ENCODE data around the gene KDM5C.

The KDM5C gene

GRCh38 chrX:53250556-53250955 lies 25.5 kb upstream of the KDM5C start:
- DNase-seq (ENCODE audit: low read depth, low spot score), result no peak

DNA sequence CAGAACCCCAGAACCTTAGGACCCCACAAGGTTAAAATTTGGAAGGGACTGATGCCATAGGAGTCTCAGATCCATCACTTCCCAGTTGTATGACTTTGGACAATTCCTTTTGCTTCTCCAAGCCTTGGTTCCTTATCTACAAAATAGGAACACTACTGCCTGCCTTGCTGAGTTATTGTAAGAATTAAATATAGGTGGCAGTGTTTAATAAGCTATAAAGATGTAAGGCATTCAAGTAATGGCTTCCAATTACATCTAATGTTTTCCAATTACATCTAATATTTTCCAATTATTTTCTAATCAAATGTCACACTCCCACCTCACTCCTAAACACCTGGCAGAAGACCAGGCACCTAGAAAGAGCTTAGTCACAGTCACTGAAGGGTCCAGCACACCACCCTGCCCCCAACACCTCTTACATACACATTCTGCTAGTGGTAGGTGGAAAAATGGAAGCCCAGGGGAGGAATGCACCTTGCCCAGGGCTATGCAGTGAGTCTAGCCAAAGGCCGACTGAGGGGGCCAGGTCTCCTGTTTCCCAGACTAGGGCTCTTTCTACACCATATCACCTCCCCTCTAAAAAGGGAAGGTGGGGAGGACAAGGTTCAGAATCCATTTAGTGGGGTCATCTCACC lies 24.5 kb upstream of the KDM5C start:
- no peak for DNase-seq (ENCODE audit: low read depth, low spot score)

DNA sequence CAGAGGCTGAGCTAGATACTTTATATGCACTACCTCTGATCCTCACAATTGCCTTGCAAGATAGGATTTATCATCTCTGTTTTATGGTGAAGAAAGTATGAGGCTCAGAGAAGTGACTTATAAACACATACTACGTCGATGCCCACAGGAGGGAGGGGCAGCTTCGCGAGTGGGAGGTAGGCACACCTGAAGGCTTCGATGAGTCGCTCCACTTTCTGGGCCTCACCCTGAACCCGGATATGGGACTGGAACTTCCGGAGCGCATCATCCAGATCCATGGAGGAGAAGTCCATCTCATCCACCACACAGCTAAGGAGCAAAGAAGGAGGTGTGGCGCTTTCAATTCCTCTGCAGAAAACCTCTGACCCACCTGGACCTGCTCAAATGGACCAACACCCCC lies 22.9 kb upstream of the KDM5C start:
- no peak for DNase-seq (ENCODE audit: low read depth, low spot score)

GRCh38 chrX:53246231-53246630 lies 21.2 kb upstream of the KDM5C start:
- DNase-seq (ENCODE audit: low read depth, low spot score), result no peak

DNA sequence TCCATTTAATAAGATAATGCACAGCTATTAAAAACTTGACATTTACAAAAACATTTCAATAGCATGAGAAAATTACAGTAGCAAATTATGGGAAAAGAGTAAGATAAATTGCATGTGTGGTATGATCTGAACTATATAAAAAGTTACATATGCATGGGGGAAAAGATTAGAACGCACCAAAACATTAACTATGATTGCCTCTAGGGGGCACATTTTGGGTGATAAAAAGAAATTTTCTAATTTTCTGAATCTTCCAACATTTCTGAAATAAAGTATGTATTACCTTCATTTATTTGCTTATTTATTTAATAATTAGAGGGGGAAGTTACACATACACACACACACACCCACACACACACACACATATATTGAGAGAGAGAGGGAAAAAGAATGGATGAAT lies 19.6 kb upstream of the KDM5C start:
- no peak for DNase-seq (ENCODE audit: low read depth, low spot score)

GRCh38 chrX:53242310-53242709 lies 17.3 kb upstream of the KDM5C start:
- DNase-seq (ENCODE audit: low read depth, low spot score), result no peak

- DNase-seq (ENCODE audit: low read depth, low spot score), result no peak
These were observed 16.6 kb upstream of the KDM5C start for GRCh38 chrX:53241558-53241957.

GRCh38 chrX:53239474-53239873 lies 14.5 kb upstream of the KDM5C start:
- no peak for DNase-seq (ENCODE audit: low read depth, low spot score)

GRCh38 chrX:53237056-53237455 lies 12.0 kb upstream of the KDM5C start:
- no peak for DNase-seq (ENCODE audit: low read depth, low spot score)

DNA sequence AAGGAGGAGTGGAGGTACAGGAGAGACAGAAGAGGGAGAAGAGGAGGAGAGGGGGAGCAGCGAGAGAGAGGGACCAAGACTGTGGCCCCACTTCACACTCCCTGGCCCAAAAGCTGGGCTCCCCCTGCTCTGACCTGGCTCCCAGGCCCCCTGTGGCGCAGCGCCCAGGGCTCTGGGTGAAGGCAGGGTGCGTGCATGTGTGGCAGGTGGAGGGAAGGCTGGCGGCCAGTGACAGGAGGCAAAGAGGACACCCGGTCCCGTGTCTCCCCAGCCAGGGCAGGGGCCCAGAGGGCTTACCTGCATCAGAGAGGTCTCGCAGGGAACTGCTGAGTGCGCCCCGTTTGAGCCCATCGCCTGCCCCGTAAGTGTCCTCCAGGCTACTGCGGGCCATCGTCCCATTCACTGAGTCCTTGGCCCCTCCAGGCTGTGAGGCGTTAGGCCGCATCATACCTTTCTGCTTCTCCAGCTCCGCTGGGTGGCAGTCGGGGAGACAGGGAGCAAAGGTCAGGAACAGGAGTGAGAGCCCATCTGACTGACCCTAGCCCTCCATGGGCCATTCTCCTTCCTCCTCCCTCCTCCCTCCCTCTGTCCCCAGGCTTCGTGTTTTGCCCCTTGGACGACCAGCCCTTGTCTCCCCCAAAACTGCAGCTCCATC lies 11.1 kb upstream of the KDM5C start:
- DNase-seq (ENCODE audit: low read depth, low spot score), result no peak

- no peak for DNase-seq (ENCODE audit: low read depth, low spot score)
These were observed 10.6 kb upstream of the KDM5C start for GRCh38 chrX:53235566-53235965.

DNA sequence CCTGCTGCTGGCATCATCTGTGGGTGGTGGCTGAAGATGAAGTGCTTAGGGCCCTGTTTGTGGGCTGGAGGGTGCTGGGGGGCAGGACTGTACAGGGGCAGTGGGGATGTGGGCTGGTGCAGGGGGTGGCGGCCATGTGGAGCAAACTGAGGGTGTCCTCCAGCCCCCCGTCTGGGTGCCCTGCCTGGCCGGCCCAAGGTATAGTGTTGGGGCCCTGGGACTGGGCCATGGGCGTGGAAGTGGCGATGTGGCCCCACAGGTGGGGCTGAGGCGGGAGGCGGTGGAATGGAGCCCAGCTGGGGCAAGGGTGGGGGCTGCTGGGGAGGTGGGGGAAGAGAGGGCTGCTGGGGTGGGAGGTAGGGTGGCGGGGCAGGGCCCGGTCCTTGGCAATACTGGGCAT lies 9.5 kb upstream of the KDM5C start:
- no peak for DNase-seq (ENCODE audit: low read depth, low spot score)

- no peak for DNase-seq (ENCODE audit: low read depth, low spot score)
These were observed 8.5 kb upstream of the KDM5C start for GRCh38 chrX:53233536-53233935.

- no peak for DNase-seq (ENCODE audit: low read depth, low spot score)
These were observed 5.1 kb upstream of the KDM5C start for GRCh38 chrX:53230116-53230515.

- DNase-seq (ENCODE audit: low read depth, low spot score), result no peak
These were observed 2.3 kb upstream of the KDM5C start for GRCh38 chrX:53227224-53227765.

DNA sequence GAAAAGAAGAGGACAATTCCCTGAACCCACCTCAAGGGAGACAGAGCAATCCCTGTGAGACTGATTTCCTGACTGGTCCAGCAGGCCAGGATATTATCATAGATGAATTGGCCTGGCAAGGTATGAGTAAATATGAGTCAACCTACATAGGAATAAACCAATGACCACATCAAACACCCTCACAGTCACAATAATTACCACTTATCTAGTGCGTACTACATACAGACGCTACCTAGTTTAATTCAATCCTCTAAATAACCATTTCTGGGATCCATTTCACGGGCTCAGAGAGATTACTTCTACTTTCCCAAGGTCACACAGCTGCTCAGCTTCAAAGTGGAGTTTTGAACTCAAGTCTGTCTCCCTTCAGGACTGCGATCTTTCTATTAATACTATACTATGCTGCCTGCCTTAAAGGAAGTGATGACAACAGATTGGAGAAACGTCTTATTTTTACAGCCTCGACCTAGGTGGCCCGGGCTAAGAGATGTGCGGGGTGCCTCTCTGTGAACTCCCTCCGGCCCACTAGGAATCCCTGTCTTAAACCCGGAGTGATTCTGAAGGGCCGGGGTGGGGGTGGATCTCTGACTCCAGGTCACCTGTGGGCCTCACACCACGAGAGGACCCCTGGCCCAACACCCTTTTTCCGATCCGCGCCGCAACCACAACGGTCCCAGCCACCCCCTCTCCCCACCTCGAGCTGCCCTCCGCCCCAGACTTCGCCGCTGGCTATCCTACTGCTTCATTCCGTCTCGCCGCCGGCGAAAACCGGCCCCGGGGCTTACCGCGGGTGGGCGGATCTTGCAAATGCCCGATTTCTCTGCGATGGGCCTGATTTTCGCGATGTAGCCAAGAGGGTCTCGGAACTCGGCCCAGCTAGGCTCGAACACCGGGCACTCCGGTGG lies 800 bp downstream of the KDM5C start:
- peak; percentile 56 for DNase-seq (ENCODE audit: low read depth, low spot score)

- DNase-seq (ENCODE audit: low read depth, low spot score), result no peak
These were observed 1.8 kb downstream of the KDM5C start for GRCh38 chrX:53223068-53223693.

DNA sequence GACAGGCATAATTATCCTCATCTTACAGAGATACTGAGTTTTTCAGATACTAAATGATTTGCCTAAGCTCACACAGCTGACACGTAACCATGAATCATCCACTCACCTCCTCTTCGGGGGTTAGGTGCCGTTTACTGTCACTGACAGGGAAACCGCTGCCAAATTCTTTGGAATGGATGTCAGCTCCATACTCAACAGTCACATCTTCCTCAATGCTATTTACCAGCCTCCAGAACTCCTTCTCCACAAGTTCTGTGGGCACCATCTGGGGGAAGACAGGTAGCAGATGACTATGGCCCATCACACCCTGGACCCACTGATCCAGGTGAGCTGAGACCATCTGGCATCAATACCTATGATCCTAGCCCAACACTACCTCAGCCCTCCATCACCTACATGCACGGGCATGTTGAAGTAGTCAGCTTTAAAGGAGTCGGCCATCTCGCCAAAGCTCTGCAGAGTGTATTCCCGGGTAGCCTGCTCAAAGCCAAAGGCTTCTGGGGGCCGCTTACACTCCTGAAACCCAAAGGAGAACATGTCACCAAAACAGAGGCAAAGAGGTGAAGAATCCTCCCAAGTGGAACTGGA lies 13.5 kb downstream of the KDM5C start:
- no peak for DNase-seq (ENCODE audit: low read depth, low spot score)

- no peak for DNase-seq (ENCODE audit: low read depth, low spot score)
These were observed 28.3 kb downstream of the KDM5C start for GRCh38 chrX:53196678-53197077.

DNA sequence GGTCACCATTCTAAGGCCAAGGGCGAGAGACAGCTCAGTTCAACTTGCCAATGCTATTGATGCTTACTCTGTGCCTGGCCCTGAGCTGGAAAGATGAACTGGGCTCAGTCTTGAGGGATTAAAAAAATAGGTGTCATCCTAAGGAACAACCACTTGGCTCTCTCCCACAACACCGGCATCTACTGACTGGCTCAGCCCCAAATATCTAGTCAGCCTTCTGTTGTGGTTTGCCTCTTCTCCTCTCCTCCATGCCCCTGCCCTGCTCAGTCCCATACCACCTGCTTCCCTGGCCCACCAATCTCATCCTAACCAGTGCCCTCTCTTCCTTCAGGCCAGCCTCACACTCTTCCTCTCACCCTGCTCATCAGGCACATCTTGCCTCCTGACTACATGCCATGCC lies 29.6 kb downstream of the KDM5C start:
- DNase-seq (ENCODE audit: low read depth, low spot score), result no peak

GRCh38 chrX:53194308-53194707 lies 30.7 kb downstream of the KDM5C start:
- DNase-seq (ENCODE audit: low read depth, low spot score), result no peak

- no peak for DNase-seq (ENCODE audit: low read depth, low spot score)
These were observed 31.9 kb downstream of the KDM5C start for GRCh38 chrX:53193093-53193492.
